HG03378 (cell line): ENCODE results near the gene ROR1.

Experiments
- ATAC-seq: cut with Tn5 transposase; IDR thresholded peaks from one replicate; pipeline ENCODE4 v1.9.1; 2021; ENCODE audit warnings: mild to moderate bottlenecking, moderate library complexity; ENCODE audit not compliant: unreplicated experiment

The ROR1 gene

DNA sequence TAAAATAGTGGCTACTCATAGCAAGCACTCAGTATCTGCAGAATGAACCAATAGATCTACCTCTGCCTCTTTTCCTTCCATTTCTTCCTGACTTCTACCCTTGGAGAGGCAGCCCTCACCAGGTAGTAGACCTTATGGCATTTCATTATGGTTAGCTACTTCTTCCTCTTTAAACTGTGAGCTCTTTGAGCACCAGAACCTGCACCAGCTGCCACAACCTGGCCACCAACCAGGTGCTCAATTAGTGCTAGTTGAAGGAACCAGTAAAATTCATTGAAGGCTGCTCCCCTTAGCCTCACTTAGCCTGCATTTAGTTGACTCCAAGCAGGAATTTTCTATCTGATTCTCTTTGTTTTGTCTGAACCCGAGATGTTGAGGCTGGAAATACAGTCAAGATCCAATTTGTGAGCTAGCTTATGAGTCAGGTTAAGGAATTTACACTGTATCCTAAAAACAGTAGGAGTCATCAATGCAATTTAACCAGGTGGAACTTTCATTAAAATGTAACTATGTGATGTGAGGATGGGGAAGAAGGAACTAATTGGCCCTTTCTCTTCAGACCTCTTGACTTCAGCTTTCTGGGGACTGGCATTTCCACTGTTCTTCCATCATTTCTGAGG, 348.1 kb downstream of the ROR1 start:
- no peak for ATAC-seq

DNA sequence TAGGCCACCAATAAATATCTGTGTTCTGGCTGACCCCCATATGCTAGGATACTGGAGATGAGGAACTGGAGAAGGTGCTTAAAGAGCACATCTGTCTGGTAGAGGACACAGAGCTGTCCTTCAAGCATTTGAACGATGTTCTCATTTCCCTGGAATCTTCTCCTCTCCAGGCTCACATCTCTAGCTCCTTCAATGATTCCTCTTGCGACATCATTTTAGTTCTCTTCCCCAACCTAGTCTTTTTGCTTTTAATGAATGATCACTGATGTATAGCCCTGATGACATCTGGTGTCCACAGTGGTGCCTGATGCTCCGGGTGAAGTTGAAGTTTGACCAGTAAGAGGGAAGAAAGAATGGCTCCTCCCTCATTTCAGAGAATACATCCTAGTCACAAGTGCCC, 348.8 kb downstream of the ROR1 start:
- no peak for ATAC-seq

DNA sequence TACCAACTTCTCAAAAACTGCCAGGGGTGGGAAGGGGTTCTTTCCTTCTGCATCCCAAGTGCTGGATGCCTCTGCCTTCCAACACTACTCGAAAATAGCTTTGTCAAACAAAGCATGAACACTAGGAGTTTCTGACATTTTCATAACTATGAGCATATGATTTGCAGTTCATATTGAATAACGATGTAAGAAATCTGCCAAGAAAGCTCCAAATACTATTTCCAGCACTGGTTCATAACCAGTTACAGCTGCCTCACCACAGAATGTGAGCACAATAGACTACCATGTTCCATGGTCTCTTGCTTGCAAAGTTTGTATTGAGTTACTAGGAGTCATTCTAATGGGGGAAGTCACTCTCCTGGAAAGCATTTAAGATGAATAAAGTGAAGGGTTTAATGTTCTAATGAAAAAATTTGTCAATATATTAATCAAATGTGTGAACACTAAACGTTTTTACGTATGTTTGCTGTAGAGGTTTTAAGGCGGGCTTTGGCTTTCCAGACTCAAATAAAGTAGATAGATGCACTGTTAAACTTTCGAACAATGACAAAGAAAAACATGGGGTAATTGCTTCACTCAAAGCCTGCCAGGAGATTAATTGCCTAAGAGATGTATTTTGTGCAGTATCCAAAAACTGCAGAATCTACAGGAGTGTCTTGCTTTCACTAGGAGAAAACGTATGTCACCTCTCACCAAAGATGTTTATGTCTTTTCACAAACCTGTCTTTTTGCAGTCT, 351.1 kb downstream of the ROR1 start:
- ATAC-seq = no peak

DNA sequence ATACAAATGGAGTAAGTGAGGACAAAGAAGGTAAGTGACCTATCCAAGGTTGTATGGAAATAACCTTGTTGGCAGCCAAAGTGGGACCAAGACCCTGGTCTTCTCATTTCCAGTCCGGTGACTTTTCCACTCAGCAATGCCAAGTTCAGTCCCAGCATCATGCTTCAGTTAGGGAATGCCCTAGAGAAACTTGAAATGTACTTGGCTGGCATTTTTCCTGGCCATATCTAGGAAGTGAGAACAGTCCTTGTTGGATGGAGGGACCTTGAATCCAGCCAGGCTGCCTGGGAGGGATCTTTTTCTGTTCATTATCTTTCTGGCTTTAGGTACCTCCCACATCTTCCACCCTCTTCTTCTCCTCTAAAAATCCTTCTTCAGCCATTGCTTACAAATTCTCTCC, 352.8 kb downstream of the ROR1 start:
- ATAC-seq = no peak

DNA sequence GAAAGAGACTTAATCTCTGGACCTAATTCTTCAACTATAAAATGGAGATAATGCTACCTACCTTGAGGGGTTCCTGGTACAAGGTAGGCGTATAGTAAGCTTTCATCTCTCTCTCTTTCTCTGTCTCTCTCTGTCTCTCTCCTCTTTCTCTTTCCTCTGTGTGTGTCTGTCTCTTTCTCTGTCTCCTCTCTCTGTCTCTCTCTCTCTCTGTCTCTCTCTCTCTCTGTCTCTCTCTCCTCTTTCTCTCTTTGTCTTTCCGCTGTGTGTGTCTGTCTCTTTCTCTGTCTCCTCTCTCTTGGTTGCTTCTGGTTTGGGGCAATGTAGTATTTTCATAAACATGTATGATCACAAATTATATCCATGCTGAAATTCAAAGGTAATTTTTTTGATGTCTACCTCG, 353.5 kb downstream of the ROR1 start:
- no peak for ATAC-seq

DNA sequence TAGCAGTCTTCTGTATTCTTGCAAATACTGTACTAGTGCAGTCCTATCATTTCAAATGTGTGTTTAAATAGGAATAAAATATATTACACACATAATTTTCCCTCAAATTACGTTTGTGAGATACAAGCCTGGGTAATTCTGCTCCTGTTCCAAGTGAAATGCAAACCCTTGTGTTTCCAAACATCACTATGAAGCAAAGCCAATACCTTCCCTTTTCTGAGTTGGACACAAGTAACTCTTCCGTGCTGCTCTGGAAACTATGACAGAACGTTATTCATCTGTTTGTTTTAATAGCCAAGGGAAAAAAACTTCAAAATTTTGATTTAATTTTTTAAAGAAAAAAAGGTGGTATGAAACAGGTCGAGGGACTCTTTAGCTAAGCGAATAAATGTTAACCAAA, 355.9 kb downstream of the ROR1 start:
- ATAC-seq = no peak

DNA sequence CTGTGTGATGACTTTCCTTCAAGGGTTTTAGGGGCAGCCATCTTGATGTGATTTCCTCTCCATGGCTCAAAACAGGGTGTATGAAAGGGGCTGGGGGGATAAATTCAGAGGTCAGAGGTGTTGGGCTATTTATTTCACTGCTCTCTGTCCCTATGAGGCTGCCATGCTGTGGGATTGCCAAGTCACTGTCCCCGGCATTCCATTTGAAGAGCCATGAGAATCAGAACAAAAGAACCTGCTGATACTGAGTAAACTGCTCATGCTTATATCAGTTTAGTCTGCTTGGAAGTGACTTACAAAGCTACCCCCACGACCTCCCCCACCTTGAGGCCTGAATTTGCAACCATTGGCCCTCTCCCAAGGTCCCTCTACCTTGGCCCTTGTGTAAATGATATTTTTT, 357.3 kb downstream of the ROR1 start:
- no peak for ATAC-seq

DNA sequence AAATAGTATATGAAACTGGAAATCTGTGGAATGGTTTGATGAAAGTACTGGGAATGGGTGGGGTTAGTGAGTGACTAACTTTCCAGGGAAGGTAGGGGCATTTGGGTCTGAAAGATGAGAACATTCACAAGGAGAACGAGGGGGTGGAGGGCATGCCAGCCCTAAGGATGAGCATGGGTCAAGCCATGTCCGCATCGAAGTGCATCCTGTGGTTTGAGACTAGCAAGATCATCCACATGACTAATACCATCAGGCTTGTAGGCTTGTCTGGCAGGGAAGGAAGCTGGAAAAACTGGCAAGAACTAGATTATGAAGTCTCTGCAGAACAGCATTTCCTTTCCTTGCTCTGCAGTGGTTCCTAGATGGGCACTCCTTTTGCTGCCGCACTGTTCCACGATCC, 359.2 kb downstream of the ROR1 start:
- ATAC-seq = no peak

DNA sequence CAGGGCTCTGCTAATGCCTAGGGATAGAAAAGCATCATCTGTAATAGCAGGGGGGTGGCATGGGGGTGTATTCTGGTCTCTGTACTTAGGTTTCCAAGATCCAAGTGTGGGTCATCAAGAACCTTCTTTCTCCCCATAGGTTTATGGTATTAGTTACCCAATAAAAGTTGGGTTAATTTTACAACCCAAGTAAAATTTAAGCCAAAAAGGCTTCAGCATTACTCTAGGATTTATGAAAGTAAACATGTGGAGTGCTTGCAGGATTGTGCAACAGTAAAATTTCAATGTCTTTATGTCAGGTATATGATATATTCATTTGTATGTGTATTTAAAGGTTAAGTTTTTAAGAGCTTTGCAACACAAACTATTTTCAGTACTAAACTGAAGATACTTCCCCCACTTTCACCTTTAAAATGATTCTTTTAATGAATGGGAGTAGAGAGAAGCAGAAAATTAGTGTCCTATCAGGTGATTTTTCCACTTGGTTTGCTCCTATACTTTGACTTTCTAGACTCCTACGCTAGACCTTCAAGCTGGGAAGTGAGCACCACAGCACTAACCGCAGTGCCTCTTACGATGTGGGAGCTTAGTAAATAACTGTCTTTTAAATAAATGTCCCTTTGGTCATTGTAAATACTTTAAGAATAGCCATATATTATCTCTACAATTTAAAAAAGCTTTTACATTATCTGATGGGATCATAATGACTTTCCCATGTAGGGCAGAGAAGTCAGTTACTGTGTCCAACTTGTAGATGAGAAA, 361.8 kb downstream of the ROR1 start:
- ATAC-seq = no peak

DNA sequence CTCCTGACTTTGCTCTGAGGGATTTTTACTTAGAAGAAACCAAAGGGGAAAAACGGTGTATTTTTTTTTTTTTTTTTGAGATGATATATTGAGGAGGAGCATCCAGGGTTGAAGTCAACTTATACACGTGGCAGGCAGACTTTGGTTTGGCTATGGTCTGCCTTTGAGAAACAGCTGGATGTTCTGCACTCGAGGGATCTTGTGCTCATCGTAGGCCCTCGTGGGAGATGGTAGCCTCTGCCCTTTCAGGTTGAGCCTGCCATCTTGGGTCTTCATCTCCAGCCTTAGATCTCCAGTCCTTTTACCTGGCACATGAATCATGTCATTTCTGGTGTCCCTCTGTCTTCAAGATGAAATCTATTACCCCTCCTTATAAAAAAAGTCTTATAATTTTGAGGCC, 362.5 kb downstream of the ROR1 start:
- no peak for ATAC-seq

DNA sequence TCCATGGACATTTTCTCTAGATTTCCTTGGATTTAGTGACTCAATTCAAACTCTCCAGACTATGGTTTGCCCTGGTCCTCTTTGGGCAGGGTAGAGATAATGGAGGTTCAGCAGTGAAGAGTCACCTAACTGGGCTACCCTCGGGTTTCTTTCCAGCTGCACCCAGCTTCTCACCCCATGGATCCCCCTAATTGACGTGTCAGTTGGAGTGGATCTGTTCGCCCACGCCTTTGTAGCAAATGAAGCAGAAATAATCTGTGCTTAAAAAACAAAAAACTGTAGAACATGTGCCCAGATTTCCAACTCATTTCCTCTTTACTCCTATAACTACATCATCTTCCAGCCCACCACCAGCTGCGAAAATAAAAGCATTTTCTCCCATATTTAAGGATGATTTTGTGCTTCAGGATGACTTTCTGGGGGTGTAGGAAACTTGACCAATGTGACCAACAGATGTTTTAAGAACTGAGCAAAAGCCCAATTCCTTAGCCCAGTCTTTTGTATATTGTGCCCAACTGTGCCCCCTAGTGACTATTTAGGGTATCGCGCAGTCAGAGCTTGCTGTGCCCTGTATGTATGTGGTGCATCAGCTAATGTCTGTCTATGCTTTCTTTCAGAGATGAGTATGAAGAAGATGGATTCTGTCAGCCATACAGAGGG, 363.1 kb downstream of the ROR1 start:
- peak; percentile 71 for ATAC-seq

DNA sequence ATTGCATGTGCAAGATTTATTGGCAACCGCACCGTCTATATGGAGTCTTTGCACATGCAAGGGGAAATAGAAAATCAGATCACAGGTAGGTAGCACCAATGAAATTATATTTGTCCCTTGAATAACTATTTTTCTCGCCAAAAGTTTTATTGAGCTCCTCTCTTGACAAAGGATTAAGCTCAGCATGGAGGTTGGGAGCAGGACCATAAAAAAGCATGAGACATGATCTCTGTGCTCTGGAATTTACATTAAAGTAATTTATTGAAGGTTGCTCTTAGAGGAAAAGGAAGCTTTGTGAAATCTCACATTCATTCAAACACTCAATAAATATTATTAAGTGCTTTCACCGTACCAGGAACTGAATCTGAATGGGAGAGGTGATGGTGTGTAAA, 363.6 kb downstream of the ROR1 start:
- no peak for ATAC-seq

DNA sequence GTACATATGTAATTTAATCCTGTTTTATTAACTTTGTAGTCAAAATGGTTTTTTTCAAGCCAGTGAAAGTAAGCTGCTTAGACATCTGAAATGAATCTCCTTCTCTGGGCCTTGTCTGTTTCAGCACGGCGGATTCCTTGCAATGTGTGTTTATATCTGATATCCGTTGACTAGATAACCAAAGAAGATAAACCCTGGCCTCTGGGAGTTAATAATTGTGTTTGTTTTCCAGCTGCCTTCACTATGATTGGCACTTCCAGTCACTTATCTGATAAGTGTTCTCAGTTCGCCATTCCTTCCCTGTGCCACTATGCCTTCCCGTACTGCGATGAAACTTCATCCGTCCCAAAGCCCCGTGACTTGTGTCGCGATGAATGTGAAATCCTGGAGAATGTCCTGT, 366.1 kb downstream of the ROR1 start:
- no peak for ATAC-seq

DNA sequence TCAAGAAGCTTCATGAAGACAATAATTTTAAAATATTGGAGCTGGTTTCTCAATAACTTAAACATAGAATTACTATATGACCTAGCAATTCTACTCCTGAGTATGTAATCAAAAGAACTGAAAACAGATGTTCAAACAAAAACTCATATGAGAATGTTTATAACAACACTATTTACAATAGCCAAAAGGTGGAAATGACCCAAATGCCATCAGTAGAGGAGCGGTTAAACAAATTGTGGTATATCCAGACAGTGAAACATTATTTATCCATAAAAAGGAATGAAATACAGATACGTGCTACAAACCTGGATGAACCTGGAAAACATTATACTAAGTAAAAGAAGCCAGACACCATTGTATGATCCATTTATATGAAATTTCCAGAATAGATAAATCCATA, 366.8 kb downstream of the ROR1 start:
- no peak for ATAC-seq

DNA sequence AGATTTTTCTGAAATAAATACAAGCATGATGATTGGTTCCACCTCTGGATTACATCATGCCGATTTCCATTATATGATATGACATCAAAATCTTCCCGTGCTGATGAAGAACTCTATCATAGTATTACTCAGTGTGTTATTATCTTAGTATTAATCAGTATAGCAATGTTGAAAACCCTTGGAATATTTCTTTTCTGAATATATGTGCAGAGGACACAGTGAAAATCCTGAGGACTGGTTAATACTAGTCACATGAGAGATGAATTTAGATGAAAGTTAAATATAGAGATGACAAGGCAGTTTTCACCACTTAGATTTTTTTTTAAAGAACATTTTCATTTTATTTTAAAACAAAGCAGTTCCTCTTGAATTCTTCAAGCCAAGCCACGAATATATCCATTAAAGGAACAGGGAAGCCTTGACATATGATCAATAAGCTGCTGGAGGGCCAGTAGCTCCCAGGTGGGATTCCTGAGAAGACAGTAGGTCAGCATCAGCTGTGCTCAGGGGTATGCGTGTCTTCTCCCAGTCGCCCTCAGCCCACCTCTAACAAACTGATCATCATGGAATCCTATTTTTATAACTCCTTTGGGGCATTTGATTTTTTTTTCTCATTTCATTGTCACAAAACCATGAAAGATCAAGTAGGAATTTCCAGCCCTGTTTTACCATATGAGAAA, 373.4 kb downstream of the ROR1 start:
- ATAC-seq = no peak

DNA sequence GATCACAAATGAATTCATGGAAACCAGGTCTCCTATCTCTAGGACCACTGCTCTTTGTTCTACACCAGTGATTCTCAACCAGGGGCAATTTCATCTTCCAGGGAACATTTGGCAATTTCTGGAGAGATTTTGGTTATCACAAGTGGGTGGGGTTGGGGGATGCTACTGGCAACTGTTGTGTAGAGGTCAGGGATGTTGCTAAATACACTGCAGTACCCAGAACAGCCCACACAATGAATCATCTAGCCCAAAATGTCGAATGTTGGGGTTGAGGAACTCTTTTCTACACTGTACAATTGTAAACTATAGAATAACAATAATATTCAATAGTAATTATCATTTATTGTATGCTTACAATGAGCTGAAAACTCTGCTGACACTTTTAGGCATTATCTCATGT, 373.9 kb downstream of the ROR1 start:
- ATAC-seq = no peak

DNA sequence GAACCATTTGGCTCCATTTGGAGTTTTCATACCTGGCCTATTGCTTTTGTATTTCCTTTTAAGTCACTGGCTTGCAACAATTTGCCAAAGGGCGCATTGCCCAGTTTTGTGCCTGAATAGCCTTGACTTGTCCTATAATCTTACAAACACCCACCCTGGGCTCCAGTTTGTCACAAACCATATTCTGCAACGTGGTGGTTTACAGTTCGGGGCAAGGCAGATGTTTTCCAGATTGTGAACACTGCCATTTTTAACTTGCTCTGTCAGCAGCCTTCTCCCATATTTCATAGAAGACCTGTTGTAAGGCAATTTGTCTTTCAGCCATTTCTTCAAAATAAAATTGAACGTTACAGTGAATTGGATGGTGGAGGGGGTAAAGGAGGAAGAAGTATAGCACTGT, 376.4 kb downstream of the ROR1 start:
- no peak for ATAC-seq

DNA sequence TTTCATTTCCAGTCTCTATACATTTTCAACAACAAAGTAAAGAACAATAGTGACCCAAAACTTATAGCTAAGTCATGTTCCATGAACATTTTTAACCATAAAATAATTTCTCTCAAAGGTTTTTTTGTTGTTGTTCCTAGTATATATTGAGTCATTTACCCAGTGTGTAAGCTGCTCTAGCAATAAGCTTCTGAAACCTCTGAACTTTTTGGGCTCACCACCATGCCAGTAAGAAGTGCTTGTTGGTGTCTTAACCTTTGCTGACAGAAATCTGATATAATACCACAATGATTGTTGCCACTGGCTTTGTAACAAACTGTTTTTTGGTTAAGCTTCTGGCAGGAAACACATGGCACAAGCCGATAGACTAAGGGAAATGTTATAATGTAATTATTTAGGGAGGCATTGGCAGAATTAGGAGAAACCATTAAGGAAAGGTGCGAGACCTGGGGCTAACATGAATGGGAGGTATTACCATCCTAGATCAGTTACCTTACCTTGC, 377.0 kb downstream of the ROR1 start:
- ATAC-seq = no peak

DNA sequence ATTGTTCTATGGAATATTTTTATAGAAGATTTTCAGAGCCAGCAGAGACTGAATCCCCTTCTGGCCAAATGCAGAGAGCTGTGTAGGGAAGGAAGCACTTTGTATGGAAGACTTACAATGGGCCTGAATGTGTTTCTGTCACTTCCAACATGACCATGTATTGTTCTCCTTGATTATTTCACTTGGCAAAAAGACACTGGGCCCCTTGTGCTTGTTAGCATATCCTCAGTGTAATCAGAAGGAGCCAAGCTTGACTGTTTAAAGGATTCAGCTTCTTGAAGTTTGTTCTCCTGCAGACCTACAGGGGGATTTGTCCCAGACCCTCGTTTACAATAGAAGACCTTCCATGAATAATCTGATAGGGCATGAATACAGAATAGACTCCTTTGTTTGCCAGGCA, 381.5 kb downstream of the ROR1 start:
- ATAC-seq = no peak

DNA sequence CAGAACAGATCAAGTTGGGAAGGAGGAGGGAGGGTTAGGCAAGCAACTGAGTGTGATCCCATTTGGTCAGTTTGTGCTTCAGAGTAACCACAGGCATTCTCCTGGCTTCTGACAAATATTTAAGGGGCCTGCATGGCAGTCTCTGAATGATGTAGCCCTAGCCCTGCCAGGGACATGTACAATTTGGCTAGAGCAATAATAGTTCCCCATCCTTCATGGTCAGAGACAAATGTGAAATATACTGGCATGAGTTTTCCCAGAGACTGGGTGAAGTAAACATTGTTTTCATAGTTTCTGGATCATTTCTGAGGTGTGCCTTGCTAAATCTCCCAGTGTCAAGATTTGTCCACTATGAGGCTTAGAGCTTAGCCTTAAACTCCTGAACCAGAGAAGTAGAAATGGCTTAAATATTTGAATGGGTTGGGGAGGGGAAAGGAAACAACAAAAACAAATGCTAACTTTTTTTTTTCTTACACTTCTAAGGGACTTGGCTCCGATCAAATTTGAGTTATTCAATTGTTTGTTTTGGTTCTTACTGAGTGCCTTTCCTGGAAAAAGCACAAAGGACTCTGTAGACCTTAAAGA, 387.6 kb downstream of the ROR1 start:
- ATAC-seq = no peak

DNA sequence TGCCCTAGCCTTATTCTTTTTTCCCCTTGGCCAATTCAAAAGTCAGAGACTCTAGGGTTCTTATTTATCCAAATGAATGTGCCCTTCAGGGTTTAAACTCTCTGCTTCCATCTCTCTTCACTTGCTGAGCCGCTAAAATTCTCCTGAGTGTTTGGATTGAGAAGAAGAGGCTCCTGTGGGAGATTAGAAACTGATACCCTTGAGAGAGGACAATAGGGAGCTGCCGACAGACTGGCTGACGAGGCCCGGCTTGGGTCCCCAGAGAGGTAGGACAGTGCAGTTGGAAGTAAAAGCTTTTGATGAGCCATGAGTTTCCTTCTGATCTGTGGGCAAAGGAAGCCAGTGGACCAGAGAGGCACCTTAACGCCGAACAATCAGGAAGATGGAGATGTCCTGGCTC, 388.3 kb downstream of the ROR1 start:
- no peak for ATAC-seq
